HG02759 (cell line): Measurements from ENCODE around the gene CEP170.
"Not testable (repeated sequence)": the region's sequence is repeated elsewhere in the genome, so short reads cannot be mapped to it uniquely, and the experiment has no call there.

Experiments used
- ATAC-seq: cut with Tn5 transposase; IDR thresholded peaks from one replicate; pipeline ENCODE4 v1.9.1; 2021; ENCODE audit warnings: mild to moderate bottlenecking, moderate library complexity; ENCODE audit not compliant: unreplicated experiment

Gene CEP170

GRCh38 chr1:243236604-243237252, 18.4 kb downstream of the CEP170 start:
- peak; percentile 56 for ATAC-seq

DNA sequence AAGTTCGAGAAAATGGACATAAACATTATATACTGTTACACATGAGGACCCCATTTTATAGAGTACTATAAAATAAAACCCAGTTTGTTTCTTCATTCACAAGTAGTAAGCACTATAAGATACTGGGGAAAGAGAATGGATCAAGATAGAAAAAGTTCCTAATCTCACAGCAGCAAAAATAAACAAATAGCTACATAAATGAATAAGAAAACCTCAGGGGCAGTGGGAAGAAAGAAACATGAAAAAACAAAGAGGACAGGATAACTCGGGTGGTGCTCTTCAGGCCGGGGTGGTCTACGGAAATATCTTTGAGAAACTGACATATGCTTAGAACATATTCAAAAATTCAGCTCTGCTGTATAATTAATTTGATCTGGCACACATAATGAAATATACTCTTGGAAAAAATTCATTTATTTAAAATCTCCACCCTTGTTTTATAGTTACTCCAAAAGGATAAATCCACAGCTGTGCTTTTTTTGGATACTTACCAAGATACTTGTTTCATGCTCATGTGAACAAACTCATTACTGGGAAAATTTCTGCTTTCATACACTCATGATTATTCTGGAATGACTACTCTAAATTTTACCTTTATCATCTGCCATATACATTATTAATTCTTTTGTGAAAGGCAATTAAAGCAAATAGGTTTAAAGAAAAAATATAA, 20.0 kb downstream of the CEP170 start:
- ATAC-seq, result no peak

DNA sequence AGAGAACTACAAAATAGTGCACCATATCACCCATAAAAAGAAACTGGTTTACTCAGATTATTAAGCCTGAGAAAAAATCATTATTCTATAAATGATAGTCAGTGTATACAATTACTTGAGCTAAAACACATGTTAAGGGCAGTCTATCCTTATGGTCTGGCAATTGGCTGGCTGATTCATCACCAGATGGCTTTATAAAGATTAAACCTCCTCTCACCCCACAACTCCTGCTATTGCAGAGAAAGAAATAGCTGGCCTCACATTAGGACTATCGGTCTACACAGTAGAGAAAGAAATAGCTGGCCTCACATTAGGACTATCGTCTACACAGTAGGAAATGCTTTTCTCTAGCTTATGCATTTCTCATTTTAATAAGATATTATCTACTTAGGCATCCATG, 21.2 kb downstream of the CEP170 start:
- no peak for ATAC-seq

GRCh38 chr1:243230914-243231313, 24.2 kb downstream of the CEP170 start:
- ATAC-seq, result no peak

- ATAC-seq, result no peak
These were observed 25.6 kb downstream of the CEP170 start for GRCh38 chr1:243229526-243229925.

- ATAC-seq, result no peak
These were observed 27.5 kb downstream of the CEP170 start for GRCh38 chr1:243227622-243228021.

GRCh38 chr1:243218059-243218458, 37.0 kb downstream of the CEP170 start:
- ATAC-seq, result no peak

DNA sequence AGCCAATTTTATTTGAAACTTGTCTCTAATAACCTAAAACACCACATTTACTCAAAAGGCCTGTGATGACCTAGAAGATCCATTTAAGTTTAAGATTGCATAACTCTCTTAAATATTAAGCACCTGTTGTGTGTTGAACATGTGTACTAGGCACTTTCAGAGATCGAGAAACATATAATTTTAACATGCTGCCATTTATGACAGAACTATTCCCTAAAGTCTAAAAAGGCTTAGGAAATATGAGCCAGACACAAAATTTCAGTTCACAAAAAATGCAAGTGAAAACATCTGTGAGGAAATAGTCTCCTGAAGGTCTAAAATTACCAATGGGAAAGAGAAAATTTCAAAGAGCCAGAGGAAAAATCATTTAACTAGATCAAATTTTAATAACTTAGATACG, 37.7 kb downstream of the CEP170 start:
- no peak for ATAC-seq

DNA sequence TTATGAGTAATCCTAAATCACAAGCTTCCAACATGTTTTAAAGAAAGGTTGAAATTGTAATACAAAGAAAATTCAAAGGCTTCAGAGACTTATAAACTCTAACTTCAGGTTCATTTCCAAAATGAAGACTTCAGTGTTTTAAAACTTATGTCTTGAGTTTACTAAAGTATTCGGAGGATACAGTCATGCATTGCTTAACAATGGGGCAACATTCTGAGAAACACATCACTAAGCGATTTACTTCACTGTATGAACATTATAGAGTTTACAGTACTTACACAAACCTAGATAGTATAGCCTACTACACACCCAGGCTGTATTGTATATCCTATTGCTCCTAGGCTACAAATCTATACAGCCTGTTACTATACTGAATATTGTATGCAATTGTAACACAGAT, 38.3 kb downstream of the CEP170 start:
- ATAC-seq, result no peak

- not testable (repeated sequence) for ATAC-seq
These were observed 39.7 kb downstream of the CEP170 start for GRCh38 chr1:243215276-243215875.

- ATAC-seq, result no peak
These were observed 41.9 kb downstream of the CEP170 start for GRCh38 chr1:243213045-243213787.

DNA sequence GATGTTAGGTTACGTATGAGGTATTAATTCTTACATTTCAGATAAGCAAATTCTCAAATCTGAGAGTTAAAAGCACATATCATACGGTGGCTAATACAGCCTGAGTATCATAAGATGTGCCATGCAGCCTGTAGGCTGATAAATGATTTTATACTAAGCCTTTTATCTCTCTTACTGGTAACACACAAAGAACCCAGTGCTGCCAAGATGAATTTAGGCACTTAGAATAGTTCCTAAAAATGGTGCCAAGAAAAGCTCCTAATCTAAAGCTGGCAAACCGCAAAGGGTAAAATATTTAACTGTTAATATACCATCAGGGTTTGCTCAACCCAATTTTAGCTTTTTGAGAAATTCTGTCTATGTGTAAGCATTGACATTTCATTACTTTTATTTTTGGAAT, 43.1 kb downstream of the CEP170 start:
- ATAC-seq, result not testable (repeated sequence)

DNA sequence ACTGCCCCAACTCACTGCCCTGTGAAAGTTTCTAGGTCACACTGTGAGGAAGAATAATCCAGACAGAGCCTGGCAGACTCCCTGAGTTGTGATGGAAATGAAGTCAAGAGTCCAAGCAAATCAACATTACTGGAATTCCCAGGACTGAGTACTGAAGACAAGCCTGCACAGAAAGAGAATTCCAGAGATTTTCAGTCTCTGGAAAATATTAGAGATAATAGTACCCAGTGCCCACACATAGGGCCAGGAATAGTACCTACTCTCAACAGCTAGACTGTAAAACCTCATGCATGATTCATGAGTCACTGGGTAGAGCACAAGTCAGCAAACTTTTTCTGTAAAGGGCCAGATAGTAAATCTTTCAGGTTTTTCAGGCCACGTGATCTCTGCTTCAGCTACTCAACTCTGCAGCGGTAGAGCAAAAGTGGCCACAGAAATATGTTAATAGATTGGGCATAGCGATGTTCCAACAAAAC, 50.0 kb downstream of the CEP170 start:
- not testable (repeated sequence) for ATAC-seq

DNA sequence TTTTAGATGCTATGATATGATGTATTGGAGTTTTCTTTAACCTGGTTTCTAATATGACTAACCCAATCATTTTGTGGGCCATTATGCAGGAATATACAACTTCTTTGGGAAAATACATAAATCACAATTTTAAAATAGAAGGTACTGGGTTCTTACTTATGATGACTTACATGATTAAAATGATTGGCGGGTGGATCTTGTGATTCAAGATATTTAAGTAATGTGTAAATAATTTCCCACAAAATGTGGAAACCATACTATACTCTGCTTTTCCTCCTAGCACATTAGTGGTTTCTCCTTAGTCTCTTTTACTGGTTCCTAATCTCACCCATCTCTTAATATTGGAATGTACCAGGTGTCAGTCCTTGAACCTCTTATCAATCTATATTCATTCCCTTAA, 50.7 kb downstream of the CEP170 start:
- not testable (repeated sequence) for ATAC-seq

DNA sequence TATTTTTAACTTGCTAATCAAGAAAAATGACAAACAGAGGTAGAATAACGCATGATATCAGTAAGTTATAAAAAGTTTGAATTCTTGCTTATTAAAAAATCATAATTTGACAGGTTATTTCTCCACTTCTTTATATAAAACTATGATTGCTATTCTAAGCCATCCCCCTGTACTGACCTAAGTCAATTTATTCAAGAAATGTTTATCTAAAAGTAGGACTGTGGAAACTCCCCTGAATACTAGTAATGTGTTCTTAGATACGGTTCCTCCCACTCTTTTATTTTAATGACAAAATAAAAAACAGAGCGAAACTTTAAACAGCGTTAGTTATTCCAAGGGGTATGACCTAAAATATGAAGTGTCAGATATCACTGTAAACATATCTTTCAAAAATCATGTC, 51.9 kb downstream of the CEP170 start:
- not testable (repeated sequence) for ATAC-seq

DNA sequence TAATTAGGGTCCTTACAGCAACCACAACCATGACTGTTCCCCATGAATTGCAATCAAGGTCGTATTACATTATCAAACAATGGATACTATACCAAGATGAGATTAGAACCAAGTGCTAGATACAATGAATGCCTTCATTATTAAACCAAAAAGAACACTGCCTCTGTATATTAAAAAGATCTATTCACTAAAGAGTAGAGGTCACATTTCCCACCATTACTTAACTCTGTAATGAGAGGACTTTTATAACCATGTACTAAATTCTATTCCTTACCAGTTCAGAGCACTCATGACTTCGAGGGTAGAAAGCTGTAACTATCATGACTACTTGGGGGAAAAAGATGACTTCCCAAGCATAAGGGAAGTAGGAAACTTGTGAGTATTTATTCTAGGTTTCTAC, 53.8 kb downstream of the CEP170 start:
- not testable (repeated sequence) for ATAC-seq

DNA sequence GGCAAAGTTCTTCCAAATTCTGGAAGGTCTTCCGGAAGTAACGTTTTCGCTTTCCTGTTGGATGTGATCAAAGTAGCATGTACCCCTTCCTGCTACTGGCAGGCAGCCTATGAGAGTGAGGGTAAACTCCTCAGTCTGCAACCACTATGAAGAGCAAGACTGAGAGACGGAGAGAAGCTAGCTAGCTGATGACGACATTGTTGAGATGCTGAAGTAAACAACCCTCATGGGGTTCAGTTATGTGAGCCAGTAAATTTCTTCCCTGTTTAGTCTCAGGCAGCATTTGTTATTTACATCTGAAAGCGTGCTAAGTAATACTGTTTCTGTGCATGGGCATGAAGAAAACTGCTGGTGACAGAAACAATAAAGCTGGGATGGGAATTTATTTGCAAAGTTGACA, 57.6 kb downstream of the CEP170 start:
- ATAC-seq, result not testable (repeated sequence)

GRCh38 chr1:243193330-243193729, 61.8 kb downstream of the CEP170 start:
- ATAC-seq, result not testable (repeated sequence)

DNA sequence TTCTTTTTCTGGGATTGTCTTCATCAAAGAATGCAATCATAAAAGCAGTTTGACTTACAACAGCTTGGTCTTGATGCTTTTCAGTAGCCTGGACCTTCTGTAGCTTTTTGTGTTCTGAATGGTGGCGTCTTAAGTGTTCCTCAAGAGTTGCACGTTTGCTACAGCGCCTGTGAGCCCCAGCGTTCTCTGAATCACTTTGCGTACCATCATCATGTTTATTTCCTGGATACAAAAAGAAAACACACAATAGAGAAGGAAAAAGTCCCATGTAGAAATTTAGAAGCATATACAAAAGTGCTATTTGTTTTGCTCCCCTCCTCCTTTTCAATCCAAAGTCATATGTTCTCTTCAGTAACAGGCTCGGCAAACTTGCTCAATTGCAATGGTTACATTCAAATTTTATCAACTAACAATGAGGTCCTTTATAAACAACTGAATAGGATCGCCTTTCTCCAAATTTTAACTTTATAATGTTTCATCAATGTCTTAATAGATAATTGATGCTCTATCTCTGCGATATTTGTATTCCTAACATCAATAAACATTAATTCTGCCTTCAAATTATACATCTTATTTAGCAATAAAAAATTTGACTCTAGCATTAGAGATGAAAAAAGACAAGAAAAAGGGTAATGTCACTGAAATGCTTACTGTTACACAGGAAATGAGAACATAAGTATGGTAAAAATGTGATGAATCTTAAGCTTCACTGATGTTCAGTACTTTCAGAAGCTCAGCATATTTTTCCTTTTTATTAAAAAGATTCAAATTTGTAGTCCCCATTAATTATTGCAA, 68.7 kb downstream of the CEP170 start:
- ATAC-seq, result not testable (repeated sequence)

DNA sequence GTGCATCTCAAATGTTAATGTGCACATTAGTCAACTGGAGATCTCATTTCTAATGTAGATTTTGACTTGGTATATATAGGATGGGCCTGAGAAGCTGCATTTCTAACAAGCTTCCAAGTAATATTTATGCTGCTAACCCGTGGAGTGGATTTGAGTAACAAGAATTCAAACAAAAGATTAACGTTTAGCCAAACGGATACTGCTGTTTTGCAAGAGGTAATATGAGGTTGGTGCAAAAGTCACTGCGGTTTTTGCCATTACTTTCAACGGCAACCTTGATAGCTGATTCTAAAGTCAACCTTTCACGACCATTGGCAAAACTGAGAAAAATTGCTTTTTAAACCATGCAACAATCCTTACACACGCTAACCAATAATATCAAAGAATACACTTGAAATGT, 70.3 kb downstream of the CEP170 start:
- ATAC-seq, result not testable (repeated sequence)

GRCh38 chr1:243183661-243184060, 71.4 kb downstream of the CEP170 start:
- not testable (repeated sequence) for ATAC-seq
